ENCODE results near the gene CLDN17.

Gene CLDN17

DNA sequence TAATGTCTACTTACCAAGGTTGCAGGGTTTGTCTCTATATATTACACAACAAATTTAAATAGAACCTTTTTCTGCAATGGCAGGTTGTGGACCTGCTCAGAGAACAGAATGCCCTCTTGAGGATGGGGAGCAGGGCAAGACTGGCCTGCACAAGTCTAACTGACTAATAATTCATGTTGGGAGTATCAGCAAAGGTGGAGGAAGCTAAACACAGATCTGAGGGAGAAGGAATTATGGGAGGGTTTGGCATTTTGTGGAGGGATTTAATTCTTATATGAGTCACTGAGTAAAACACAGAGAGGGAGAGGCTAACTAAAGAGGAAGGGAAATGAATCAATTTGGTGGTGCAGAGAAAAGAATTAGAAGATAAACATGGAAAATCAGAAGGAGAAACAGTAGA lies 40.0 kb downstream of the CLDN17 start:
- DNase-seq (ENCODE audit: low read depth in 4 of 4, low spot score in 1 of 4): no peak

DNA sequence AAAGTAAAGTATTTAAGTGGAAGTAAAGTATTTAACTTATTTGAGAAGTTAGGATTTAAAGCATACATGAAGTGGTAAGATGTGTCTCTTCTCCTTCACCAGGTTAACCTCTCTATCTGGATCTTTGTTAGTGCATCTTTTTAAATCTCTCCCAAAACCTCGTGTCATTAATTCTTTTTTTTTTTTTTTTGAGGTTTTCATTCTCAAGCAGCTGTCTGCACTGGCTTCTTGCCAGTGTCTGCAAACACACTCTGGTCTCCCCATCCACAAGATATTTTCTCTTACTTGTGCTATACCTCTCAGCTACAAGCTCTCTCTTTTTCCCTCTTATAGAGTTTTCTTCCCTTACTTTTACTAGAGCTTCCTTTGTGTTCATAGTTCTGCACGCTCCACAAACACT lies 49.0 kb downstream of the CLDN17 start:
- no peak for DNase-seq (ENCODE audit: low read depth in 4 of 4, low spot score in 1 of 4)

DNA sequence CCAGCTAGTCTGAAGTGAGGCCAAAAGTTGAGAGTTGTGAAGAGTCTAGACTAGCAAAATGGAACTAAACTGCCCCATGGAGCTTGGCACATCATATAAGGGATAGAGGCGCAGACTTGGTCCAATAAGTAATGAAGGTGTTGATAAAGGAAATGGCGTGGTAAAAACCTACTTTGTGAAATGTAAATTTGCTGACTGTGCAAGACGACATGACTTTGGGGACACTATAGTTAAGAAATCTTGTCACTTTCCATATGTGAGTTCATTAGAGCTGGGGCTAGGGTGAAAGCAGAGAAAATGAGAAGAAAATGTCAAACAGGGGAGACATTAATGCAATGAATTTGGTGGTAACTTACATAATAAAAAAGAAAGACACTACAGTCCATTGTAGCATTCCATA lies 50.1 kb downstream of the CLDN17 start:
- DNase-seq (ENCODE audit: low read depth in 4 of 4, low spot score in 1 of 4): no peak
